GM18505 (cell line): ENCODE data around the gene THEMIS2.

ENCODE experiments used
- ATAC-seq: cut with Tn5 transposase; IDR thresholded peaks from one replicate; pipeline ENCODE4 v1.9.1; 2021; ENCODE audit not compliant: unreplicated experiment
- POLR2A ChIP-seq: IDR thresholded peaks from 4 replicates; pipeline ENCODE4 v1.6.1; 2011; ENCODE audit warnings: borderline replicate concordance; ENCODE audit not compliant: insufficient read depth, insufficient read length; ENCODE audit errors: extremely low read depth

THEMIS2 gene

GRCh38 chr1:27886744-27887143 is 14.4 kb downstream of the THEMIS2 start:
- no peak for ATAC-seq
- no peak for TF ChIP-seq POLR2A

GRCh38 chr1:27887215-27888021 is 15.1 kb downstream of the THEMIS2 start:
- ATAC-seq, result no peak
- peak; percentile 25 for TF ChIP-seq POLR2A

GRCh38 chr1:27889506-27889905 is 17.2 kb downstream of the THEMIS2 start:
- no peak for ATAC-seq
- TF ChIP-seq POLR2A, result no peak

DNA sequence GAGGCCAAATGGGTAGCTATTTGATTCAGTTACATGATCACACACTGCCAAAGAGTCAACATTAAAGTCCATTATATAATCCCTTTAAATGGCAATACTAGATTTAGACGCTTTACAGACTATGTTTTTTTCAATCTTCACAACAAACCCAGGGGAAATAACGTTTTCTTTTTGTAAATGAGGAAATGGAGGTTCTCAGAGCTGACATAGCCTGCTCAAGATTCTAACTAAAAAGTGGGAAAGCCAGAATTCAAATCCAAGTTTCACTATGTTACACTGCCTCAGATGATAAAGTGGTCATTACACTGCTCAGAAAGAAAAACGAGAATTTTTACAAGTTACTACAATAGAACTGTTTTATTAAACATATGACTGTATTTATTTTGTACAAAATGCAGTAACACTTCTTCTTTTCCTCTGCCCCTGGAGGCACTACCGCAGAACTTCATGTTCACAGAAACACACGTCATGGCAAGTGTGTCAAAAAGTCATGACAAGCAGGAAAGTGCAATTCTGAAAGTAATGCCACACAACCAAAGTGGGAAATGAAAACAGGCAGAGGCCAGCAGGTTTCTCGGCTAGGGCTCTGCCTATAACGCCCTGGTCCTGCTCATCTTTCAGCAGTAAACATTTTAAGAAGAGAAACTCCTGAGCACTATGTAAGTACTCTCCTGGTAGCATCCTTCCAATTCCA is 19.0 kb downstream of the THEMIS2 start:
- TF ChIP-seq POLR2A, result peak; percentile 56
- no peak for ATAC-seq

DNA sequence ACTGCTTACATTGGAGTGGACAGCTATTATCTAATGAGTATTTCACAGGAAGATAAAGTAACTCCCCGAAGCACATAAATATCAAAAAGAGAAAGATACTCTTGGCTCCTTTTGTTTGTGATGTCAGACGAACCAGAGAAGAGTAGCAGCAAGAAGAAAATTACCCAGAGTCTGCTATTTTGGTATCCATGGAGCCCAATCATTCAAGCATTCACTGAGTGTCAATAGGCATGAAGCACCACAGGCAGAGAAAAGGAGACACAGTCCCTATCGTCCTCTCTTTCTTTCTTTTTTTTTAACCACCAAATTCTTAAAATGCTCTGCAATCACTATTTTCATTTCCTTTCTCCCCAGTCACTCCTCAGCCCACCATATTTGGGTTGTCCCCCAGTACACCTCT is 22.2 kb downstream of the THEMIS2 start:
- no peak for TF ChIP-seq POLR2A
- ATAC-seq, result no peak

- no peak for TF ChIP-seq POLR2A
- ATAC-seq, result no peak
These were observed 34.4 kb downstream of the THEMIS2 start for GRCh38 chr1:27906759-27907158.

GRCh38 chr1:27912429-27912828 is 40.1 kb downstream of the THEMIS2 start:
- ATAC-seq, result no peak
- no peak for TF ChIP-seq POLR2A

DNA sequence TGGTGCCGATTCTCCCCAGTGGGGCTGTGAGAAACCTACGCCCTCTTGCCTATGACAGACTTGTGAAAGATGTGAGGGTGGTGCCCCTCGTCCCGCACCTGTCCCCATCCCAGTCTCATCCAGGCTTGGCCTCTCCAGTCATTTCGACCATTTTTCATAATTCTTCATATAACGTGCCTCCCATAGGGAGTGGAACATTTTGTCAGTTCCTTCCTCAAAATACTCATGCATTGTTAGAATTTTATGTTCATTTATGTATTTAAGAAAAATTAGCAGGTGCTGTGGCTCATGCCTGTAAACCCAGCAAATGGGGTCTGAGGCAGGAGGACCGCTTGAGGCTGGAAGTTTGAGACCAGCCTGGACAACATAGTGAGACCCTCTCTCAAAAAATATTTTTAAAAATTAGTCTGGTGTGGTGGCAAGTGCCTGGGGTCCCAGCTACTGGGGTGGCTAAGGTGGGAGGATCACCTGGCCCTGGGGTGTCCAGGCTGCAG is 42.8 kb downstream of the THEMIS2 start:
- ATAC-seq, result no peak
- TF ChIP-seq POLR2A, result no peak

DNA sequence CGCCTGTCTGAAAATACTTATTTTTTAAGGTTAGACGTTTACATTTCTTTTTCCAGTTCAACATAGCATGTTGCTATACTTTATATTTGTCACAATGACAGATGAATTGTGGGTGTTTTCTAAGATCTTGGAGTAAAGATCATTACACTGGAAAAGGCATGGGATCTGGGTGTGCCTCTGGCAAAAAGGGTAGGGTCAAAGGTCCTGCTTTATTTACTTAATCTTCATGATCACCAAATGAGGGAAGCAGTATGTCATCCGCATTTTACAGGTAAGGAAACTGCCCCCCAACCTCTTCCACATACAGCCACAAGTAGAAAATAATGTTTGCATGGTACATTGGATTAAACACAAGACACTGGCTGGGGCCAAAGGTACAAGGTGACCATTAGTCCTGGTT is 49.9 kb downstream of the THEMIS2 start:
- TF ChIP-seq POLR2A, result no peak
- ATAC-seq, result no peak

DNA sequence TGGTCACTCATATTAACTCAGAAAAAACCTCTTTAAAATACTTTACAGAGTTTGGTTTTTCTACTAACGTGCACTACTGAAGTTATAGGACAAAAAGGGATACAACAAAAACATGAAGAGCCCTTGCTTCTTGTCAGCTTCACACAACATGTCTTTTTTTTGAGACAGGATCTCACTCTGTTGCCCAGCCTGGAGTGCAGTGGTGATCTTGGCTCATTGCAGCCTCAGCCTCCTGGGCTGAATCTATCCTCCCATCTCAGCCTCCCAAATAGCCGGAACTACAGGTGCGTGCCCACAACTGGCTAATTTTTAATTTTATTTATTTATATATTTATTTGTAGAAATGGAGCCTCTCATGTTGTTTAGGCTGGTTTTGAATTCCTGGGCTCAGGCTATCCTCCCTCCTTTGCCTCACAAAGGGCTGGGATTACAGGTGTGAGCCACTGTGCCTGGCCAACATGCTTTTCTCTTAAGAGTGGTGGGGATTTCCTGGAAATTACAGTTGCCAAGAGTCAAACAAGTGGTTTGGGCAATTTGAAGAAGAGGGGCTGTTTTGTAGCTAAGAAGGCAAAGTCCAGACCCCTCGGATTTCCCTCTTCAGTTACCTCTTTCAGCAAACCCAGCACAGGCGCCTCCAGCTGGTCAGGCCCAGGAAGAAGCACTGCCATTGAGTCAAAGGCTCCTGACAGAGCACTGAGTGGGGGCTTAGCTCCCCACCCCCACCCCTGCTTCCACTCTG is 56.0 kb downstream of the THEMIS2 start:
- no peak for ATAC-seq
- no peak for TF ChIP-seq POLR2A

DNA sequence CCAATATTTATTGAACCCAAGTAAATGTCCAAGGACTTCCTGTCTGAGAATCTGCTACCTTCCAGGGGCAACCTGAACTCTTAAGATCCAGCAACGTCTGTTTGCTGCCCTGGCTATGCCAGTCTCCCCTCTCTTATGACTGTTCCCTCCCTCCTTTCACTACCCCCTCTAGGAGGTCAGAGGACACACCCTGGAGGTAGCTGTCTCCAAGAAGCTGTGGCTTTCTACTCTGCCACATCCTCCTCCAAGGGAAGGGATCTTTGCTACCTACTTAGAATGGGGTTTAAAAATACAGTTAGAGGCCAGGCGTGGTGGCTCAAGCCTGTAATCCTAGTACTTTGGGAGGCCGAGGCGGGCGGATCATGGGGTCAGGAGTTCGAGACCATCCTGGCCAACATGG is 58.8 kb downstream of the THEMIS2 start:
- ATAC-seq, result no peak

DNA sequence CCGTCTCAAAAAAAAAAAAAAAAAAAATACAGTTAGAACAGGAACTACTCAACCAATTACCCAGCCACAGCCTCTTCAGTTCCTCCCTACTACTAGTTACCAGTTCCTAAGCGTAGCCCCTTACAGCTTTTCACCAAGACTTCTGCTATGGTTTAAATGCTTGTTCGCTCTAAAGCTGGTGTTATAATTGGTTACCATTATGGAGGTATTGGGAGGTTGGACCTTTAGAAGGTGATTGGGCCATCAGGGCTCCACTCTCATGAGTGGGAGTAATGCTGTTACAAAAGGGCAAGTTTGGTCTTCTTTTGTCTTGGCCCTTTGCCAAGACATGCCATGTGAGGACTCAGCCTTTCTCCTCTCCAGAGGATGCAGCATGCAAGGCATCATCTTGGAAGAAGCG is 59.4 kb downstream of the THEMIS2 start:
- no peak for ATAC-seq
- no peak for TF ChIP-seq POLR2A

More for the DNA sequence above, 58.8 kb downstream of the THEMIS2 start:
- TF ChIP-seq POLR2A, result no peak

- ATAC-seq, result no peak
- no peak for TF ChIP-seq POLR2A
These were observed 62.6 kb downstream of the THEMIS2 start, which contains the start of gene SMPDL3B for GRCh38 chr1:27934818-27935549. Gene SMPDL3B, plus strand, starts transcription at chr1:27935000. Its CDS starts 184 bp downstream, at chr1:27935184.
